HG02981 (cell line): ENCODE measurements around the gene PHC2.
A peak's percentile ranks its signal among the peaks of the same experiment; 100 is the strongest.
"Not testable (repeated sequence)": the region's sequence is repeated elsewhere in the genome, so short reads cannot be mapped to it uniquely, and the experiment has no call there.

Experiments
- ATAC-seq: cut with Tn5 transposase; IDR thresholded peaks from one replicate; pipeline ENCODE4 v1.9.1; 2021; ENCODE audit warnings: mild to moderate bottlenecking, moderate library complexity; ENCODE audit not compliant: unreplicated experiment

The PHC2 gene

DNA sequence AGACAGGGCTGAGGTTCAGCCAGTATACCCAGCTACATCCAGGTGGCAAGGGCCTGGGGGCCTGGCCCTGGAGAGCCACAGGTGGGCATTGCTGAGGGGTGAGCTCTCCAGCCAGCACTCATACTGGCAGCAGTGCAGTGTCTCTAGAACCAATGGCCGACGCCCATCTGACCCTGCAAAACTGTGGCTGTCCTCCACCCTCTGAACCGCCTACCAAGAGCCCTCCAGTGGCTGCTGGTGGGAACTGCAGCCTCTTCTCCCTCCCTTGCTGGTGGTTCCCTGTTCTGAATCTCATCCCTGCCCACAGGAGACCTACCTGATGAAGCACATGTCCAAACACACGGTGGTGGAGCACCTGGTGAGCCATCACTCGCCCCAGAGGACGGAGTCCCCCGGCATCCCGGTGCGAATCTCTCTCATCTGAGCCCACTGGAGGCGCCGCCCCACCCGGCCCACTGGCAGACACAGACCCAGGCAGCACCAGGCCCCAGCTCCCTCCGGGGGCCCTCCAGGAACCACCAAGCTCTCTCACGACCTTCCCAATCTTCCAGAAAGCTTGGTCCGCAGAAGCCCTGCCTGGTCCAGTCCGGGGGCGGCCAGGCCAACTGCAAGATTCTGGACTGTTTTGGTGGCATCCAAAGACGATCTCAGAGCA is 132.1 kb downstream of the PHC2 start:
- peak; percentile 55 for ATAC-seq

GRCh38 chr1:33297911-33298622 is 132.8 kb downstream of the PHC2 start:
- ATAC-seq, result no peak

DNA sequence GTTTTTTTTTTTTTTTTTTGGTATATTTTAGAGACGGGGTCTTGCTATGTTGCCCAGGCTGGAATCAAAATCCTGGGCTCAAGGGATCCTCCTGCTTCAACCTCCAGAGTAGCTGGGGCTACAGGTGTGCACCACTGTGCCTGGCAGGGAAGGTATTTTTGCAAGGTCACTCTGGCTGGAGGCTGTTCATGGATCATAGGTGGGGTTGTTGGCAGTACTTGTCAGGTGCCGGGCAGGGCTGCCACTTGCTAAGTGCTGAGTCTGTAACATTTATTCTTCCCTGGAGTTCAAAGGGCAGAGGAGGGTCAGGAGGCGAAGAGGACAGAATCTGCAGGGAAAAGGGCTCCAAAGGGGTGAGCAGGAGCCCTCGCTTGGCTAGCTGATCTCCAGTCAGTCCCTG is 134.1 kb downstream of the PHC2 start:
- no peak for ATAC-seq

DNA sequence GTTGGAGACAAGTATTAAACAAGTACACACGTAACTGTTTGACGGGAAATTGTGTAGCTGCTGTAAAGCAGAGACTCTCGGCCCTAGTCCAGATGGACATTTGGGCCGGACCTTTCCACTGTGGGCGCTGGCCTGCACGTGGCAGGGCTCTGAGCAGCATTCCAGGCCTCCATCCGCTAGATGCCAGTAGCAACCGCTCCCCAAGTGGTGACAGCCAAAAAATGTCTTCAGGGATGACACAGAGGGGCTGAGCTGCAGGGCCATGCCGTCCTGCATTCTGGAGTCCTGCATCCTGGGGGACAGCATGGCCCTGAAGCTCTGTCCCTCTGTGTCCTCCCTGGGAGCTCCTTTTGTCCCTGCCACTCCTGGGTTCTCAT is 134.8 kb downstream of the PHC2 start:
- no peak for ATAC-seq

GRCh38 chr1:33295450-33296081 is 135.3 kb downstream of the PHC2 start:
- ATAC-seq, result peak; percentile 75

- no peak for ATAC-seq
Measured at GRCh38 chr1:33295023-33295422, 135.9 kb downstream of the PHC2 start.

DNA sequence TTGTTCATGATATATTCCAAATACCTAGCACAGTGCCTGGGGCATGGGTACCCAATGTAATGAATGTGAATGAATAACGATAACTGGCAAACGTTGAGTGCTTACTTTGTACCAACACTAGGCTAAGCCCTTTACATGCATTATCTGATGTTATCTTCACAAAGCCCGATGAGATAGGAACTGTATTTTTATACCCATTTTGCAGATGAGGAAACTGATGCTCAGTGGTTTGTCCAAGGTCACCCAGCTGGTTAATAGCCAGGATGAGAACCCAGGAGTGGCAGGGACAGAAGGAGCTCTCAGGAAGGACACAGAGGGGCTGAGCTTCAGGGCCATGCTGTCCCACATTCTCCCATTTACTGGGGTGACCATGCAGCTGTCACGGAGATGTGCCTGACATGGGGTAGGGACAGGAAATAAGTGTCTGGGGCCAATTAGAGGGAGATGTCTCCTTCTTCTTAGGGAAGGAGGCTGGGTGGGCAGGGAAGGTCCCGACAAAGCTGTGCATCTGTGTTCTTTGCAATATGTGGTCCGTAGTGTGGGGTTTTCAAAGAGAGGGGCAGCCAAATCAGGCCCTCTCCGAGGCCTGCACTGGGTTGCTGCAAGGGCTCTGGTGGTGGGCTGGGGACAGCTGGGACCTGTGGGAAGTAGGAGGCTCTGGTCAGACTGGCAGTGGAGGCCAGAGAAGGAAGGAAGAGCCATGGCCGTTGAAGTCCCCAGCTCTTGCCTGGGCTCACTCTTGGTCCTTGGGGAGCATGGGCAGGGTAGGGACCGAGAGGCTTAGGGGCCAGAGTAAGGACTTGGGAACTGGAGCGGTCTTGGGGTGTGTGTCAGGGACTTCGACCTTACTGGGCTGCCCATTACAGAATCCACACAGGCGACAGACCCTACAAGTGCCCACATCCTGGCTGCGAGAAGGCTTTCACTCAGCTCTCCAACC is 136.6 kb downstream of the PHC2 start:
- ATAC-seq, result no peak

GRCh38 chr1:33292726-33293340 is 138.1 kb downstream of the PHC2 start:
- ATAC-seq, result no peak

- not testable (repeated sequence) for ATAC-seq
Measured at GRCh38 chr1:33290615-33291014, 140.3 kb downstream of the PHC2 start.

GRCh38 chr1:33289858-33290154 is 141.1 kb downstream of the PHC2 start:
- ATAC-seq, result no peak

- ATAC-seq, result no peak
Measured at GRCh38 chr1:33288976-33289857, 141.7 kb downstream of the PHC2 start.

DNA sequence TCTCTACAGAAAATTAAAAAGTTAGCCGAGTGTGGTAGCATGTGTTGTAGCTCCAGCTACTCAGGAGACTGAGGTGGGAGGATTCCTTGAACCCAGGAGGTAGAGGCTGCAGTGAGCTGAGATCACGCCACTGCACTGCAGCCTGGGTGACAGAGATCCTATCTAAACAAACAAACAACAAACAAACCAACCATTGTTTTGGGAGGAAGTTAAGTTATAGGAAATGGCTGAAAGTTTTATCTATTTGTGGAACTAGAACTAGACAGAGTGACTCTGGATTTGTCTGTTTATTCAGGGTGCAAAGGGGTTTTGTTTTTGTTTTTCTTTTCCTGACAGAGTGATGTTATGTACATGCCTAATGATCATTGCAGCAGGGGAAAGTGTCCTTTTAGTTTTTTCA is 143.6 kb downstream of the PHC2 start:
- ATAC-seq, result no peak

DNA sequence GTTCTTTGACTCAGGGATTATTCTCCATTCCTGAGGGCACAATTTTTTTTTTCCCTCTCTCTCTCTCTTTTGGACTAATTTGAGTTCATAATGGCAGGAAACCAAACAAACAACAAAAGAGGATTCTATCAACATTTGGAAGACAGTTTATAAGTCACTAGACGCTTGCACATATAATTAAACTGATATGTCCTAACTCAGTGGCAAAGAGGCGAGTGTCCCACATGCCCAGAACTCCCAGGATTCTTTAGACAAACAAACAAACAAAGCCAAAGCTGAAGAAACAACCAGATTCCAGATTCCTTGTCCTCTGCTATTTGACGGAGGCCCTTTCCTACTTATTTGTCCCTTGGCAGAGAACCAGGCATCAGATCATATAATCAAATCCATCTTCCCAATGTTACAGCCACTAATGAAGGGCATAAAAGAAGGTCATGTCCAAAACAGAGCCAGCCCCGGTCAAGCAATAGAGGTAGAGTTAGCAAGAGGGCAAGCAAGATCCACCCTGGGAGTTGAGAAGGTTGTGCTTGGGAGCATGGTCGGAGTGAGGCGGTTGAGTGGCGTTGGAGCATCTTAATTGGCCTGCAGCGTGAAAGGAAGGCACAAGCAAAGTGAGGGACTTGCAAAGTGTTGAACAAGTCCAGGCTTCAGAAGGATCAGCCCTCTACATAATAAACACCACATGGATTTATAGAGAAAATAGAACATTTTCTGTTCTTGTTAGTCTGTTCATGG is 144.3 kb downstream of the PHC2 start:
- ATAC-seq, result no peak

GRCh38 chr1:33284049-33284448 is 146.8 kb downstream of the PHC2 start:
- no peak for ATAC-seq

DNA sequence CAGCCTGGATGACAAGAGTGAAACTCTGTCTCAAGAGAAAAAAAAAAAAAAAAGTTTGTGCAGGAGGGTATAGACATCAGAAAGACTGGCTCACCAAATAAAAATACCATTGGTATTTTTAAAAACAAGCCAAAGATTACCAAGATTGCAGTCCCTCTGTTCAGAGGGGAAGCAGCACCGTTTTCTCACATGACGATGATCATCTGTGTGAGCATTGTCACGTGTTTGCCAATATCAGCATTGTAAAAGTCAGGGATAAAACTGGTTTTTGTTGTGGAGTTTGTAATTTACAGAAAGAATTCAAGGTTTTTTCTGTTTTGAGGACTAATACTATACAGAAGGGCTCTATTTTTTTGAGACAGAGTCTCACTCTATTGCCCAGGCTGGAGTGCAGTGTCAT is 148.1 kb downstream of the PHC2 start:
- ATAC-seq, result no peak

DNA sequence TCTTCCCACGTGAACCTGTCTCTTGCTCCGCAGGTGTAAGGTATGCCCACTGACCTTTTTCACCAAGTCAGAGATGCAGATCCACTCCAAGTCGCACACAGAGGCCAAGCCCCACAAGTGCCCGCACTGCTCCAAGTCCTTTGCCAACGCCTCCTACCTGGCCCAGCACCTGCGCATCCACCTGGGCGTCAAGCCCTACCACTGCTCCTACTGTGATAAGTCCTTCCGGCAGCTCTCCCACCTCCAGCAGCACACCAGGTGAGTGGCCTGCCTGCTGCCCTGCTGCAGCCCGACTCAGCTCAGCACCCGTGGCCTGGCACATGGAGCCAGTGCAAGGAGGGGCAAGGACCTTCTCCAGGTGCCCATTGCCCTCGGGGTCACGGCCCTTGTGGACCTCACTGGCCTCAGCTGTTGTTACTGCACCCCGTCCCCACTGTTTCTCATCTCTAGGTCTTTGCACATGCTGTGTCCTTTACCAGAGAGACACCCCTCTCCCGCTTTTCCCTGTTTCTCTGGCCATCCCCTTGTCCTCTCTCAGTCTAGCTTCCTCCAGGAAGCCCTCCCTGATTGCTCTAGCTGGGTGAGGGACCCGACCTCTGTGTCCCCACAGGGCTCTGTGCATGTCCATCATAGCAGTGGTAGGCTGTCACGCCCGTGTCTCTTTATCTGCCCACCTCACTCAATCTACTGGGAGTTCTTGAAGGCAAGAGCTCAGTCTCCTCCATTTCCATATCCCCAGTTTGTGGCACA is 149.2 kb downstream of the PHC2 start:
- no peak for ATAC-seq

DNA sequence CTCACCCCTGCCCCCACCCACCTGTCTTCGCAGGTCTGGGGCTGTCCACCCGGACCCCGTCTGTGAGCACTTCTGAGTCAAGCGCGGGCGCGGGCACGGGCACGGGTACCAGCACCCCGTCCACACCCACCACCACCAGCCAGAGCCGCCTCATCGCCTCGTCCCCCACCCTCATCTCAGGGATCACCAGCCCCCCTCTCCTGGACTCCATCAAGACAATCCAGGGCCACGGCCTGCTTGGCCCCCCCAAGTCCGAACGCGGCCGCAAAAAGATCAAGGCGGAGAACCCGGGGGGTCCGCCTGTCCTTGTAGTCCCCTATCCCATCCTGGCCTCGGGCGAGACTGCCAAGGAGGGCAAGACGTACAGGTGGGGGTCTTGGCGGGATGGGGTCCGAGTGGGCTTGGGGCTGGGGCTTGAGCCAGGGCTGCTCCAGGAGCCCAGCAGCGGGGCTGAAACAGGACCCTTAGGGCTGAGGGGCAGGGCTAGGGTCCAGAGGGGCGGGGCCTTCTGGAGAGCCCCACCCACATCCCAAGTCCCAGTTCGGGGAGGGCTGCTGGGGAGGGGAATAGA is 150.7 kb downstream of the PHC2 start:
- ATAC-seq, result no peak

GRCh38 chr1:33277488-33278084 is 153.3 kb downstream of the PHC2 start:
- no peak for ATAC-seq
